Renal cortex interstitium (tissue), 11 donors: ENCODE results near the gene PACSIN3. TPM values are rescaled to one million over a fixed set of nuclear protein-coding genes. Genes with fewer than 3 reads are reported as not detected.
A peak's percentile ranks its signal among the peaks of the same experiment; 100 is the strongest.

Source experiments
- DNase-seq, 11 donors: peaks; one replicate each; pipeline ENCODE4 v3.0.0-alpha.2; 2013; ENCODE audit warnings: low read depth in 9 of 11, low spot score in 4 of 11; ENCODE audit errors: extremely low read depth in 1 of 11
- polyA plus RNA-seq, 3 donors: library from polyadenylated mRNA; unstranded; fragments of 120-200 nt; gene quantifications; one replicate each; pipeline ENCODE4 v1.2.1, GENCODE V29; 2013; ENCODE audit not compliant: insufficient read length in 3 of 3

PACSIN3 gene
- polyA plus RNA-seq, 3 donors = 25.9 to 43.6 (median 38.8) TPM

- DNase-seq = no peak
These were observed 24.3 kb downstream of the PACSIN3 start for GRCh38 chr11:47161890-47162289.

- peak in 4 of 11 donors; percentile 38 to 62 (median 44) for DNase-seq
These were observed 24.9 kb downstream of the PACSIN3 start for GRCh38 chr11:47161134-47161854.

- no peak for DNase-seq
These were observed 25.5 kb downstream of the PACSIN3 start for GRCh38 chr11:47160753-47161133.

- no peak for DNase-seq
These were observed 28.0 kb downstream of the PACSIN3 start for GRCh38 chr11:47158242-47158641.

DNA sequence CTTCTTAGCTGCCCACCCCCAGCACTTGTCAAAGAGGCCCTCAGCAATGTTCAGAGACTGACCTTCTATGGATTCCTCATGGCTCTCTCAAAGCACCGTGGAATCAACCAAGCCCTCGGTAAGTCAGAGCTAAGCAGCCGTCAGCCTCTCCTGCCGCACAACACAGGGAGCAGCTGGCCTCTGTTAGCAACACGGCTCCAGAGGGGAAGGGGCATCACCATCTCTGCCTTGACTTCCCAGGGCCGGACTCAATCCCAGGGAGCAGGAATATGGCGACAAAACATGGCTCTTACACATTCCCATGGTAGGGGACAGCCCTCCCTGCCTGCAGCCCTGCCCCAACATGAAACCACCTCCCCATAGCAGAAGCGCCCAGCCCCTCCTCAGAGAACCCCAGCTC lies 28.4 kb downstream of the PACSIN3 start:
- no peak for DNase-seq

DNA sequence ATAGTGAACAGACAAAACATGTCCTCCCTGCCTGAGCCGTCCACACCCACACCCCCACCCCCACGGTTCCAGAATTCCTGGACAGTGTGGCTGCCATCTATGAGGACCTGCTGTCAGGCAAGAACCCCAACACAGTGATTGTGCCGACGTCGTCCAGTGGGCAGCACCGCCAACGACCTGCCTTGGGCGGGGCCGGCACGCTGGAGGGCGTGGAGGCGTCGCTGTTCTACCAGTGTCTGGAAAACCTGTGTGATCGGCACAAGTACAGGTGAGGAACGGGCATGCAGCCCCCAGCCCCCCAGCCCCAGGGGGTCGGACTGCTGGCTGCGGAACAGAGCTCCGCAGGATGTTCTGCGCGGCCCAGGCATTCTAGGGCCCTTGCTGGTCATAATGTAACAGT lies 29.3 kb downstream of the PACSIN3 start:
- DNase-seq = no peak

- DNase-seq = no peak
These were observed 29.9 kb downstream of the PACSIN3 start for GRCh38 chr11:47156333-47156732.

DNA sequence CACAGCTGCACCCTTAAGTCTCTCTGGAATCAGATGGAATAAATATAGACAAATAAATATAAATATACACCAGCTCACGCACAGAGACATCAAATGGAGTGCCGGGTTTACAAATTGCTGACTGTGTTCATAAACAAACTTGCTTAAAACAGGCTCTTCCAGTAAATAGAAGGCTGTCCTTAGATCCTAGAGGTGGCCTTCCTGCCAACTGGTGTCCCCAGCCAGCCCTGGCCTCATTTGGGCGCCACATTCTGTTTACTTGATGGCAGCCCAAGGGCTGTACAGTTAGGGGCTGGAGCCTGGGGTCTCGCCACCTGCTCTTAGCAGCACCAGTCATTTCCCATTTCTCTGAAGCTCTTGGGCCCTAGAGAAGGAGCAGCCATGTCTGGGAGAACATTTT lies 30.4 kb downstream of the PACSIN3 start:
- DNase-seq = no peak

DNA sequence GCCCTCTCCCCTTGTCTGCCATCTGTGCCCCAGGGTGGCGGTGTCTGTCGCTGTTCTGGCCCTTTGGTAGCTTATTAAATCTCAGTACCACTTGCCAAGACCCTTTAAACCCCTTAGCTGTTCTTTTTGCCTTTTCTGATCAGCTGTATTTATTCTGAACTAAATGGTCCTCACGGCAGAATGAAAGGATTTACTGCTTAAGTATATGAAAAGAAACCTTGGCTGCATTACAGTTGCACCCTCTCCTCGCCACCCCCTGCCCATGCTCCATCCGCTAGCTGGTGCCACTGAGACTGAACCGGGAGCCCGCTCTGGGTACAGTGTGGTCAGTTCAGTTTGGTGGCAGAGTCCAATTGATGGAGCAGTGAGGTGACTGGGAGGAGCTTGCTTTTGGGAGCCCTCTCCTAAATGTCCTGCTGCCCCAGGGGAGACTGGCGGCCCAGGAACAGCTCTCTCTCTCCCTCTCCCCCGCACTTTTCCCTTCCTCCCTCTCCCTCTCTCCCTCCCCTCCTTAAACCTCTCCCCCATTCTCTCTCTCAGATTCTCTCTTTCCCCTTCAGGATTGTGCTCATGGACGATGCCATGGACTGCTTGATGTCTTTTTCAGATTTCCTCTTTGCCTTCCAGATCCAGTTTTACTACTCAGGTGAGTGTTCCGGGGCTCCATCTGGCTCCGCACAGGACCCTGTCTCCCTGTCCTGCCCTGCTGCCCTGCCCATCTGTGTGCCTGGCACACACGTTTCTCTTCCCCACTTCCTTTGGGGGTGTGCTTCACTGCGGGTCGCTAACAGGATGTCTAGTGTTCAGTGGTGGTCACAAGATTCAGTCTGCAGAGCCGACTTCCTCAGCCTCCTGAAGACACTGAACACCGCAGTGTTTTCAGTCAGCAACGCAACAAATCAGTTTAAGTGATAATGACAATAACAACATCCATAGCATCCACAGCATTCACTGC lies 31.3 kb downstream of the PACSIN3 start:
- no peak for DNase-seq

DNA sequence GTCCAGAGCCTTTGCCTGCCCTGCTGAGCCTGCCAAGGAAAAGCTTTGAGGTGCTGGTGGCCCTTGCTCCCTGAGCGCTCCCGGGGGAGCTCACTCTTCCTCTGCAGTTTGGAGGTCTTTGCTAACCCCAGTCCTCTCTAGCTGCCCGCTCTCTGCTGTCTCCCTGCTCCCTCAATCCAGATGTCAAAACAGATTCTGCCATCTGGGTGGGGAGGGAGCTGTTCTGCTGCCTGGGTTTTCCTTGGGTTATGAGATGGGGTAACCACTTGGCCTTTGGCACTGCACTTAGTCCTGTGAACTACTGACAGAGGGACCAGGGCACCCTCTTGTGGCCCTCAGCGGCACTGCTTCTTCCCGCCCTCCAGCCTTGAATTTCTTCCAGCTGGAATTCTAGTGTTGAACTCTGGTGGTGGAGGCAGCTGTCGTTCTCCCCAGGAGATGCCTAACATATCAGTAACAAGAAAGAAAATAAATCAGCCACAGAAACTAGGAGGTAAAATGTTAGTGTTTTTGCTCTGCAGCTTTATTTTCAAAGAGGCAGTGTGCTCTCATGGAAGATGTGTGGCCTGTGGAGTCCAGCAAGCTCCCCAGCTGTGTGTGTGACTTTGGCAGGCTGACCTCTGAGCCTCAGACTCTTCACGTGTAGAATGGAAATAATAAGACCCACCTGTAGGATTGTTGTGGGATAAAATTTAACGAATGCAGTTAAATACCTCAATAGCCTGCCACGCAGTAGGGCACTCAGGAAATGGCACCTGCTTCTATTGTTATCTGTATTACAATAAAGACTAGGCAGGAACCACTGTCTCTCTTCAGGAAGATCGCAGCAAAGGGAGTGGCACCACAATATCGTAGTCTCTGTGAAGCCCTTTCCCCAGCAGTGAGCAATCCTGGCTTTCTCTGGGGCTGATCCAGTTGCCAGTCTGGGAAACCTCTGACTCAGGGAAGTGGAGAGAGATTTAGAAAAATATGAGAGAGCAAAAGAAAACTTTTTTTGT lies 33.0 kb downstream of the PACSIN3 start:
- peak; percentile 53 to 76 (median 68) for DNase-seq

- no peak for DNase-seq
These were observed 33.9 kb downstream of the PACSIN3 start for GRCh38 chr11:47152126-47152952.

GRCh38 chr11:47149782-47150181 lies 36.5 kb downstream of the PACSIN3 start:
- no peak for DNase-seq

GRCh38 chr11:47148903-47149531 lies 37.2 kb downstream of the PACSIN3 start:
- no peak for DNase-seq

DNA sequence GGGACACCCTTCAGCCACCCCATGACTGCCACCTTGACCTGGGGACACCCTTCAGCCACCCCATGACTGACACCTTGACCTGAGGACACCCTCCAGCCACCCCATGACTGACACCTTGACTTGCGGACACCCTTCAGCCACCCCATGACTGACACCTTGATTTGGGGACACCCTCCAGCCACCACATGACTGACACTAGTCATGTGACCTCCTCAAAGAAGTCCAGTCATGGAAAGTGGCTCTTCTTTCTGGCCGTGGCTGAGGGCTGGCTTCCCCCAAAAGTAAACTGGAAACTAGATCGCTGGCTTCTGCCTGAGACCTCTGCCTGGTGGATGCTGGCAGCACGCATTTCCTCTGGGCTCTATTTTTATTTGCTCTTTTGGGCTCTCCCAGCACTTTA lies 38.0 kb downstream of the PACSIN3 start:
- no peak for DNase-seq

- DNase-seq = no peak
These were observed 38.6 kb downstream of the PACSIN3 start for GRCh38 chr11:47147681-47148080.

DNA sequence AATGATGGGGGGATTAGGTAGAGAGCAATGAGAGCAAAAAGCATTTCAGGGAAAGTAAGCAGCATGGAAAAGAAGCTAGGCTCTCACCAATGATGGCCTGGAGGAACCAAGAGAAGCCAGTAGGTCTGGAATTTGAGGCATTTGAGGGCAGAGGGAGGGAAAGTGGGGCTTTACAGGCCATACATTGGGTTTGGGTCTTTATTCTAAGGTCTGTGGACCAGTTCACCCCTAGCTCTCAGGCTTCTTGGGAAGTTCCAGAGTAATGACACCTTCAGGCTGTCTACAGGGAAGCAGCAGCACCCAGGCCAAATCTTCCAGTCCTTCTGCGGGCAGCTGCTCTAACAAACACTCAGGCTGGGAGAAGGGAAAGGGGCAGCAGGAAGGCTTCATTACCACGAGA lies 39.0 kb downstream of the PACSIN3 start:
- DNase-seq = no peak

DNA sequence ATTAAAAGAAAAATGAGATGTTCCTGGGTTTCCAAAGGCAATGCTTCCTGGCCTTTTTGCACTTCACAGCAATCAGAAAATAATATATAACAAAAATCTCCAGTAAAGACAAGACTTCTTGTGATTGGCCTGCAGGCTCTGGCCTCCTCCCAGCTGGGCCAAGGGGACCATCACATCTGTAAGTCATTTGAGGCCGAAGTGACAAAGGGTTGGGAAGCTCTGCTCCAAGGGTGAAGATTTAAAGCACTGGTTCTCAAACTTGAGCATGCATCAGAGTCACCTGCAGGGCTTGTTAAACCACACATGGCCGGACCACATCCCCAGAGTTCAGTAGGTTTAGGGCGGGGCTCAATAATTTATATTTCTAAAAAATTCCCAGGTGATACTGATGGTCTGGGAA lies 41.7 kb downstream of the PACSIN3 start:
- DNase-seq = no peak

DNA sequence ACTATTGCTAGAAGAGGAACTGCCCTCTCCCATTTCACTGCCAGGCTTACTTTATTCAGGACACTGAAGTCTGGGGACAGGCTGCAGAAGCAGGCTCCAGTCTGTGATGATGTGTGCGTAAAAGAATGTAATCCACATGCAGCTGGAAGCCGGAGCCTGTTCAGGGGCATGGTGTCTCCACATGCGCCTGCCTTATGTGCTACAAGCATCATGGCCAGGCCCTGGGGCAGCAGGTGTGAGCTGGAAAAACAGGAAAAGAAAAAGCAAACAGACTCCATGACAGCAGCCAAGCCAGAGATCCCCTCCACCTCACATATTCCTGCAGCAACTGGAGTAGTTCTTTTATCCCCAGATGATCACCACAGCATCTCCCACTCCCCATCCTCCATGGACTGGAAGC lies 42.9 kb downstream of the PACSIN3 start:
- DNase-seq = no peak
